ENCODE measurements around the gene AUTS2.

GRCh38 chr7:70707823-70708243 is 1109.6 kb downstream of the AUTS2 start:
- TF ChIP-seq, protein P1, sequence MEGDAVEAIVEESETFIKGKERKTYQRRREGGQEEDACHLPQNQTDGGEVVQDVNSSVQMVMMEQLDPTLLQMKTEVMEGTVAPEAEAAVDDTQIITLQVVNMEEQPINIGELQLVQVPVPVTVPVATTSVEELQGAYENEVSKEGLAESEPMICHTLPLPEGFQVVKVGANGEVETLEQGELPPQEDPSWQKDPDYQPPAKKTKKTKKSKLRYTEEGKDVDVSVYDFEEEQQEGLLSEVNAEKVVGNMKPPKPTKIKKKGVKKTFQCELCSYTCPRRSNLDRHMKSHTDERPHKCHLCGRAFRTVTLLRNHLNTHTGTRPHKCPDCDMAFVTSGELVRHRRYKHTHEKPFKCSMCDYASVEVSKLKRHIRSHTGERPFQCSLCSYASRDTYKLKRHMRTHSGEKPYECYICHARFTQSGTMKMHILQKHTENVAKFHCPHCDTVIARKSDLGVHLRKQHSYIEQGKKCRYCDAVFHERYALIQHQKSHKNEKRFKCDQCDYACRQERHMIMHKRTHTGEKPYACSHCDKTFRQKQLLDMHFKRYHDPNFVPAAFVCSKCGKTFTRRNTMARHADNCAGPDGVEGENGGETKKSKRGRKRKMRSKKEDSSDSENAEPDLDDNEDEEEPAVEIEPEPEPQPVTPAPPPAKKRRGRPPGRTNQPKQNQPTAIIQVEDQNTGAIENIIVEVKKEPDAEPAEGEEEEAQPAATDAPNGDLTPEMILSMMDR (IDR thresholded peaks at IDR 0.05 in 2 of 3, conservative IDR thresholded peaks at IDR 0.05 in 1 of 3; ENCODE audit: insufficient read depth in 2 of 3, low read depth in 1 of 3, low read length in 3 of 3) = no peak
- no peak for TF ChIP-seq NFRKB (IDR thresholded peaks at IDR 0.05; ENCODE audit: low read depth)
- no peak for TF ChIP-seq ZFP1 (CRISPR knock-in tag; IDR thresholded peaks at IDR 0.05)
- no peak for TF ChIP-seq SP1 (CRISPR knock-in tag; IDR thresholded peaks at IDR 0.05)
